ENCODE results near the gene FASTKD3.

GRCh38 chr5:7881816-7882215, 13.0 kb upstream of the FASTKD3 start:
- no peak for TF ChIP-seq EZH2 (IDR thresholded peaks at IDR 0.05; ENCODE audit: borderline replicate concordance, low read length)
- no peak for TF ChIP-seq CTCF (conservative IDR thresholded peaks at IDR 0.05 in 1 of 2, IDR thresholded peaks at IDR 0.05 in 1 of 2; ENCODE audit: extremely low read depth in 1 of 2, insufficient read depth in 1 of 2, low read depth in 1 of 2, low read length in 2 of 2)
